ENCODE data around the gene MTARC2.

MTARC2 gene

DNA sequence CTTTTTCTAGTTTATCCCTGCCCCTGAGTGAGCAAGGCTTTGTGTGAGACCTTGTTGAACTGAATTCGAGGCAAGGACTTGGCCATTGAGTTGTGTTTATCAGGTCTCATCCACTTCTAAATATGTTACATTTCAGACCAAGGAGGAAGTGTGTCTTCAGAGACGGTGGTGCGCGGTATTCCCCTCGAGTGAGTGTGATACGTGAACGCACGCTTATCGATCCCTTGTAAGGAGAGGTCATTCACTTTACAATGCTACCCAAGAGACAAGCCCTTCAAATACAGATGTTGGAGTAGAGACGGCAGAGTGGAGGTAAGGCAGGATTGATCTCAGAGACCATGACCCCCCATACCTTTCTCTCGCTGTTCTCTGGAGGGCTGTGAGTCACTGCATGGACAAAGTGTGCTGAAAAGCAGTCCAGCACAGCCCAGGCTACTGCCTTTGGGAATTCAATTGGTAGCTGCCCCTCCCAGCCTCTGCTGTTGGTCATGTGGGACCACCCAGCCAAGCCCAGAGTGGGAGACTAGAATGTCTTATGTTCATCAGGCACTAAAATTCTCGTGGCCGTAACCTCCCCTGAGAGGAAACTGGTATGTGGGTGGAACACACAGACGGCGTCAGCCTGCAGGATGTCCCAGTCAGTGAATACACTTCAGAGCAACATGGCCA is 22.3 kb downstream of the MTARC2 start:
- DNase-seq, result no peak

GRCh38 chr1:220772846-220773245 is 24.7 kb downstream of the MTARC2 start:
- no peak for DNase-seq

DNA sequence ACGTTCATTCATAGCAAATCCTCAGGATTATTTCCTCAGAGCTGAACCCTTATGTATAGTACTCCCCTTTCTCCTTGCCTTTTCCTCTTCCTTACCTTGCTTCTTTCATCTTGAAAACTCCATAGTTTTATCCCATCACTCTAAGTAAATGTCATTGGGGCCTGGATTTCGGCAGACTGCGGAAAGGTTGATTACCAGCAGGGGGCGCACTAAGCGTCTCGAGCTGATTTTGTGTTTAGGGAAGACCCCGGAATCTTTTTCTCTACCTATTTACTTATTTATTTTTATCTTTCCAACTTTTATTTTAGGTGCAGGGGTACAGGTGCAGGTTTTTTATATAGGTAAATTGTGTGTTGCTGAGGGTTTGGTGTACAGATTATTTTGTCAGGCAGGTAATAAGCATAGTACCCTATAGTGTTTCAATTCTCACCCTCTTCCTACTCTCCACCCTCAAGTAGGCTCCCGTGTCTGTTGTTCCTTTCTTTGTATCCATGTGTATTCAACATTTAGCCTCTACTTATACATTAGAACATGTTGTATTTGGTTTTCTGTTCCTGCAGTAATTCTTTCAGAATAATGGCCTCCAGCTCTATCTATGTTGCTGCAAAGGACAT is 27.2 kb downstream of the MTARC2 start:
- peak; percentile 10 for DNase-seq

GRCh38 chr1:220776254-220776653 is 28.1 kb downstream of the MTARC2 start:
- DNase-seq, result no peak

DNA sequence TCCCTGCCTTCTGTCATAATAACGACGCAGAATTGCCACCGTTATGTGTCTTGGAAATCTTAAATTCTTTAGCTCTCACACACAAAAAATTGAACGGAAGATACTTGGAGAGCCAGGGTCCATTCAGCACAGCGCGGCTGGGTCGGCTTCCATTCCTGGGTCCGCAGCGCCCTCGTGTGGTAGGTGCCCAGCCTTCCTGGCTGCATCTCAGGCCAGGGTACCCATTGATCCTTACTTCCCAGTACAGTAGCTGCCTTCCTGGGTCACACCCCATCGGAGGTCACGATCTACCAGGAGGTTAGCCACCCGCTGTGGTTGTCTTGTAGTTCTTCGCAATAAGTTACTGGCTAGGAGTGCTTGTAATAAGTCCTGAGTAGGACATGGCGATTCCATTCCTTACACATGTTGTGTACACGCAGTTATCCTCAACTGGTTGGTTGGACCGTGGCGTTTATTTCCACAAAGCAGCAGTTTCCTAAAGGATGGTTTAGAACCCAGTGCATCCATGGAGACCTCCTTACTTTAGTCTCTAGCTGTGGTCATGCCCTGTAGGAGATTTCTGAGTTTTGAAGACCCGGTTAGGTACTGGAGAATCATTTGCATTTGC is 28.7 kb downstream of the MTARC2 start:
- peak; percentile 69 for DNase-seq

DNA sequence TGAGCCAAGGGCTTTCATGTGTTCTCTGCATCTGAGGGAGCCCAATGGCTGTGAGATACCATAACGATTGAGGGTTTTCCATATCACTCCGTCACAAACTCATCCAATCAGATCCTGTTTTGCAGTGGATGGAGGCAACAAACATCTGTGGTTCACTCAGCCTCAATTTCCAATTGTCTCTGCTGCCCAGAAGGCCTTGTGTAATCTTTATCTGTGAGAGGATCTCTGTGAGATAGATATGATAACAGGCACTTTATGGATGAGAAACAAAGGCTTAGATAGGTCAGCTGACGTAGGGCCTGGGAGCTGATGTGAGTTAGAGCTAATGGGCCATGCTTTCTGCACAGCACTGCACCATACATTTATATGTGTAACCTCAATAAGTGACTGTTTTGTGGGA is 35.3 kb downstream of the MTARC2 start:
- no peak for DNase-seq

GRCh38 chr1:220784751-220785150 is 36.6 kb downstream of the MTARC2 start:
- DNase-seq, result no peak

DNA sequence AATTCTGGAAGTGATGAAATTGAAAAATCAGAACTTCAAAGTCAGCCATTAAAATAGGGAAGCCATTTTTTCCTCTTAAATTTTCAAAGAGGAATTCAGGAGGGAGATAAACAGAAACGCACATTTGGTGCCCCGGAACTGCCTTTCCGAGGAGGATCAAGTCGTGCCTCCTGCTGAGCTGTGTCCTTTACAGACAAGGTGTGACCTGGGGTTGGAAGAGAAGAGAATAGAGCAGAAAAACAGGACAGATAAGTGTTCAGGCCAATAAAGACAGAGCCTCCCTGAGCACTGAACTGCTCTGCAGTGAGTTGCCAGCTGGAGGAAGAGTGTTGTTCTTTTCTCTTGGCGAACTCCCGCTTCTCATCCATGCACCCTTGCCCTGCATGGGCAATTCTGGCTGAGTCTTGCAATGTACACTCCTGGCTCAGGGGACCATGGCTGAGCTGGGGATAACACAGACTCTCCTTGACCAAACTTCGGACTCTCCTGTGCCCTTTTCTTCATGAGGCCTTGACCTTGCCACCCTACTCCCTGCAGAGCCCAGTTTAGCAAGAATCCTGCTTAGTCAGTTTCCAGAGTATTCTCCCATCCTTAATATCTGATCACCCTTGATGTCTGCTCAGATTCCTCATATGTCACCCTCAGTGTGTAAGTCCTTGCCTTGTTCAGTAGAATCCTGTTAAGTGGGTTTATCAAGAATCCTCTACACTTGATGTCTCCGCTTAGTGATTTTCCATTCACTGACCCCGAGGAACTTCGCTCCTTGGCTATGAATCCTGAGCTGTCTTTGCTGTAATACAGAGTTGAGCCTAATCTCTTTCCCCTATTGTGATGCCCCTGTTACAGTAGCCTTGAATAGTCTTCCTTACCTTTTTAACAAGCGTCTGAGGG is 37.3 kb downstream of the MTARC2 start:
- no peak for DNase-seq

- DNase-seq, result no peak
Observed at GRCh38 chr1:220786057-220786336, 37.9 kb downstream of the MTARC2 start.

- DNase-seq, result peak; percentile 83
Observed at GRCh38 chr1:220786337-220787068, 38.4 kb downstream of the MTARC2 start, which contains the start of gene MTARC1. TSS of gene MTARC1 (plus strand) at chr1:220786913. CDS start at chr1:220786945, 32 bp downstream.

GRCh38 chr1:220787069-220787619 is 39.0 kb downstream of the MTARC2 start:
- DNase-seq, result peak; percentile 64

GRCh38 chr1:220788900-220789299 is 40.8 kb downstream of the MTARC2 start:
- DNase-seq, result no peak

DNA sequence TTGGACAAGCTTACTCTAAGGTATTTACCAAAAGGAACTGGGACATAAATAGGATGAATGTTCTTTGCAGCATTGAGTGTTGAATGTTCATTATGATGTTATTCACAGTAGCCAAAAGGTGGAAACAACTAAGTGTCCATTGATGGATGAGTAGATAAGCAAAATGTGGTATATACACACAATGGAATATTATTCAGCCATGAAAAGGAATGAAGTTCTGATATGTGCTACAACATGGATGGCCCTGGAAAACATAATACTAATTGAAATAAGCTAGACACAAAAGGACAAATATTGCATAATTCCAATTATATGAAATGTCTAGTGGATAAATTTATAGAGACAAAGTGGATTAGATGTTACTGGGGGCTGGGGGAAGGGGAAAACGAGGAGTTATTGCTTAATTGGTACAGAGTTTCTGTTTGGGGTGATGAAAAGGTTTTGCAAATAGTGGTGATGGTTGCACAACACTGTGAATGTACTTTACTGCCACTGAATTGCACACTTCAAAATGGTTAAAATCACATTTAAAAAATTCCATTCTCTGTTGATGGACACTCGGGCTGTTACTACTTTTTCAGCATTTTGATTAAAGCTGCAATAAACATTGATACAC is 41.5 kb downstream of the MTARC2 start:
- DNase-seq, result no peak

- DNase-seq, result no peak
Observed at GRCh38 chr1:220791285-220791684, 43.2 kb downstream of the MTARC2 start.

GRCh38 chr1:220791956-220792355 is 43.8 kb downstream of the MTARC2 start:
- DNase-seq, result no peak

- no peak for DNase-seq
Observed at GRCh38 chr1:220796530-220796929, 48.4 kb downstream of the MTARC2 start.

DNA sequence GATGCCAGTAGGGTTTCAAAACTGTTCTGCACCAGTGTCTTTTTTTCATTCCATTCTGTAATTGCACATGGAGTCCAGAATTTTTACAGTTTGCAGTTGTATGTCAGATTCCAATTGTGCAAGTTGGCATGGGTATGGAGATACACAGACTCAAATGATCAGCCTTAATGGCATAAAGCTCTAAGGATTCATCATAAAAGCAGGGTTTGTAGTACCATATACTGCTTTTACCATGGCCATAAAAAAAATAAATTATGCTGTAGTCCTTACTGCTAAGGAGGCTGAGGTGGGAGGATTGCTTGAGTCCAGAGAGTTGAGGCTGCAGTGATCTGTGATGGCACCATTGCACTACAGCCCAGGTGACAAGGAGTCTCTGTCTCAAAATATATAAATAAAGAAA is 48.9 kb downstream of the MTARC2 start:
- no peak for DNase-seq

DNA sequence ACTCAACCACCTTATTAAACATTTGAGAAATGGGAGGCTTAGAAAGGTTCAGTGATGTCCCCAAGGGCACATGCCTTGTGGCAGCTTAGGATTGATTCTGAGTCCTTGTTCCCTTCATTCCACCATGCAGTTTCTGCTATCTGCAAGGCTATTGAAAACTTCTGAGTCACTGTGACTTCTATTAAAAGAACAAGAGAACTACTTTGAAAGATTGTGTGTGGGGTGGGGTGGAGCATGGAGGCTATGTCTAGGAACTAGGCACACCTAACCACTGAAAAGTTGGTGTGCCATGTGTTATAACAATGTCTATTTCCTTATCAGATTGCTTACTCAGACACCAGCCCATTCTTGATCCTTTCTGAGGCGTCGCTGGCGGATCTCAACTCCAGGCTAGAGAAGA is 49.4 kb downstream of the MTARC2 start:
- no peak for DNase-seq

DNA sequence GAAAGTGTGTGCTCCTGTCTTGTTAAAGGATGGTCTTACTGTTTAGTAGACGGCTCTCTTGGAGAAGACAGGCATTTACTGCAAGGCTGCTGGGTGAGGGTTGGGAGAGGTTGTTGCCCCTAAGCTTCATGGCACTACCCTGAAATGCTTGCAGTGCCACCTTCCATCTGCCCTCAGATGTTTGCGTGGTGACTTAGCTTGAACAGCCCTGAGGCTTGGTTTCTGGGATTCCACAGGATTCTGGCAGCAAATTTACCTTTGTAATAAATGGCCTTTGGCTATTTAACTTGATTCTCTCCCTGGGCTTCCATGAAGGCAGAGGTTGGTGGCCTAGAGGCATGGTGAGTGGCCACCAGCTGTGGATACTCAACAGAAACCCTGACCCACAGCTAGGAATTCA is 50.2 kb downstream of the MTARC2 start:
- no peak for DNase-seq

GRCh38 chr1:220800262-220800661 is 52.1 kb downstream of the MTARC2 start:
- no peak for DNase-seq

DNA sequence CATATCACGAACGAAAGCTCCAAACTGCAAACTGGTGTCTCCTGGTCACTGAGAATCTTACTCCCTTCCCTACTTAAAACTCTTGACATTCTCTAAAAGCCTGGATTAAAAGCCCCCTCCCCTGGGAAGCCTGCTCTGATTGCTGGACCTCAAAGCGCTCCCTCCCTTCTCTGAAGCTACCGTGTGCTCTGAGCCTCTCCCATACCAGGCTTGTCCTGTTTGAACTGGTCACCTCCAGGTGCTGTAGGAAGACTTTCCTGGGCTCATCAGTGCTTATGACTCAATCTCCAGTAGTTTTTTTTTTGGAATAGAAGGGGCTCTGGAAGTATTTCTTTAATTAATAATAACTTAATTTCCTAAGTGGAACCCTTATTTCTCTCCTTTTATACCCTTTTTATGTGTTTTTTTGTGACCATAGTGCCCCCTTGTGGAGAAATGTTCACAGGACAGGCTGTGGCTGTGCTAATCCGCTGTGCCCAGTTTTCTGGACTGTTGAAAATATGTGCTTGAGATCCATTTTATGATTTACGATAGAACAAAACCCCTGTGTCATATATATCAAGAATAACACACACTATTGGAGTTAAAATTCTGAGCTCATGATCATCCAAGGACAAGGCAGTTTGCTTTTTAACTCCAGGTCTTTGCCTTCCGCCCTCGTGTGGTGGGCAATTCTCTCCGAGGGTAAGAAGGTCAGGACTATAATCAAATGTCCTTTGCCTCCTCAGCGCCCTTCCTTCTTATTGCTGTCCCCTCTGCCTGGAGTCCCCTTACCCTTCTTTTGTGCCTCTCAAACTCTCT is 55.5 kb downstream of the MTARC2 start:
- DNase-seq, result no peak
